GM12878 (cell line): ENCODE data around the gene DLAT. TPM values are rescaled to one million over a fixed set of nuclear protein-coding genes. Genes with fewer than 3 reads are reported as not detected.

Experiments
- ASH2L ChIP-seq: fragments of 300-600, 200-600 bp; sonication (generic); IDR thresholded peaks from 2 replicates; pipeline ENCODE4 v1.6.1; 2017; ENCODE audit warnings: low read depth, mild to moderate bottlenecking, borderline replicate concordance
- BCL11A ChIP-seq: IDR thresholded peaks from 2 replicates; pipeline ENCODE4 v1.6.1; 2011; ENCODE audit warnings: low read depth, low read length
- CHD4 ChIP-seq: fragments of 200-600 bp; sonication (generic); IDR thresholded peaks from 2 replicates; pipeline ENCODE4 v1.6.1; 2016; ENCODE audit warnings: mild to moderate bottlenecking
- CREB1 ChIP-seq: IDR thresholded peaks from 2 replicates; pipeline ENCODE4 v1.6.1; 2012; ENCODE audit warnings: low read depth, mild to moderate bottlenecking, inconsistent platforms
- CREM ChIP-seq: IDR thresholded peaks from 2 replicates; pipeline ENCODE4 v1.6.1; 2014; ENCODE audit warnings: antibody characterized with exemption, low read depth
- EP300 ChIP-seq, 2 experiments: fragments of 150-350 bp in 1 of 2; IDR thresholded peaks; 2 replicates each; pipeline ENCODE4 v1.6.1; 2011 to 2012; ENCODE audit warnings: low read depth in 2 of 2, low read length in 2 of 2, borderline replicate concordance in 1 of 2, improper control_type of control experiment in 1 of 2, inconsistent platforms in 1 of 2; ENCODE audit not compliant: control insufficient read depth in 1 of 2
- FOXM1 ChIP-seq: IDR thresholded peaks from 2 replicates; pipeline ENCODE4 v1.6.1; 2012; ENCODE audit warnings: low read depth, mild to moderate bottlenecking, inconsistent platforms, low read length, moderate library complexity
- GATAD2B ChIP-seq: fragments of 450-650 bp; conservative IDR thresholded peaks from 2 replicates; pipeline ENCODE4 v1.6.1; 2017; ENCODE audit warnings: low read depth, mild to moderate bottlenecking, moderate library complexity
- HDGF ChIP-seq: fragments of 450-650 bp; IDR thresholded peaks from 2 replicates; pipeline ENCODE4 v1.6.1; 2016; ENCODE audit warnings: antibody characterized with exemption
- IKZF1 ChIP-seq: fragments of 450-650 bp; conservative IDR thresholded peaks from 2 replicates; pipeline ENCODE4 v1.6.1; 2017; ENCODE audit warnings: antibody characterized with exemption, mild to moderate bottlenecking
- JUNB ChIP-seq: IDR thresholded peaks from 2 replicates; pipeline ENCODE4 v1.6.1; 2016; ENCODE audit warnings: antibody characterized with exemption, mild to moderate bottlenecking
- KLF5 ChIP-seq: fragments of 450-650 bp; IDR thresholded peaks from 2 replicates; pipeline ENCODE4 v1.6.1; 2014; ENCODE audit warnings: mild to moderate bottlenecking; ENCODE audit not compliant: partially characterized antibody
- MEF2A ChIP-seq: IDR thresholded peaks from 2 replicates; pipeline ENCODE4 v1.6.1; 2011; ENCODE audit warnings: low read depth, mild to moderate bottlenecking, low read length, moderate library complexity; ENCODE audit not compliant: insufficient read depth
- MEF2B ChIP-seq: fragments of 450-650 bp; IDR thresholded peaks from 2 replicates; pipeline ENCODE4 v1.6.1; 2018; ENCODE audit warnings: mild to moderate bottlenecking, moderate library complexity; ENCODE audit not compliant: partially characterized antibody, poor library complexity, severe bottlenecking
- MTA2 ChIP-seq: fragments of 450-650 bp; IDR thresholded peaks from 2 replicates; pipeline ENCODE4 v1.6.1; 2016; ENCODE audit warnings: low read depth, mild to moderate bottlenecking, moderate library complexity
- PAX5 ChIP-seq: IDR thresholded peaks from 2 replicates; pipeline ENCODE4 v1.6.1; 2011; ENCODE audit warnings: low read depth, low read length, borderline replicate concordance
- PAX8 ChIP-seq: fragments of 450-650 bp; IDR thresholded peaks from 2 replicates; pipeline ENCODE4 v1.6.1; 2017; ENCODE audit warnings: mild to moderate bottlenecking, moderate library complexity
- RB1 ChIP-seq: fragments of 450-650 bp; formaldehyde crosslinking; IDR thresholded peaks from 2 replicates; pipeline ENCODE4 v1.6.1; 2017; ENCODE audit warnings: mild to moderate bottlenecking, borderline replicate concordance
- RFX5 ChIP-seq: IDR thresholded peaks from 2 replicates; pipeline ENCODE4 v1.6.1; 2011; ENCODE audit warnings: low read depth, low read length, improper control_type of control experiment
- SMAD1 ChIP-seq: fragments of 450-650 bp; IDR thresholded peaks from 2 replicates; pipeline ENCODE4 v1.6.1; 2018; ENCODE audit warnings: mild to moderate bottlenecking, low read depth; ENCODE audit not compliant: partially characterized antibody
- SP1 ChIP-seq: IDR thresholded peaks from one replicate; pipeline ENCODE4 v1.6.1; 2011; ENCODE audit warnings: low read depth, low read length
- TCF12 ChIP-seq: IDR thresholded peaks from 2 replicates; pipeline ENCODE4 v1.6.1; 2011; ENCODE audit warnings: low read depth, mild to moderate bottlenecking, low read length
- ZBED1 ChIP-seq: IDR thresholded peaks from 2 replicates; pipeline ENCODE4 v1.6.1; 2016; ENCODE audit warnings: borderline replicate concordance
- polyA plus RNA-seq, 11 experiments: library from polyadenylated mRNA; depleted of rRNA in 4 of 11; unstranded in 6 of 11; stranded (reverse) in 5 of 11; fragments of >200 nt; fragmentation: Nextera tagmentation in 4 of 11; fragmentation: Illumina TruSeq in 1 of 11; extraction: Ambion mirVana in 4 of 11; extraction: Trizol in 1 of 11; gene quantifications; 1 replicate in 1 of 11; 2 replicates in 10 of 11; pipeline versions ENCODE4 v1.2.1 to v1.2.3, GENCODE V29; 2011 to 2016; ENCODE audit warnings: inconsistent platforms in 2 of 11, missing spikeins in 2 of 11, low read depth in 1 of 11
- total RNA-seq, 4 experiments: library from RNA; depleted of rRNA in 3 of 4; stranded (reverse); fragments of >200 nt in 3 of 4; fragmentation: Illumina TruSeq in 1 of 4; extraction: Trizol in 1 of 4; gene quantifications; 2 replicates each; pipeline versions ENCODE4 v1.2.1 to v1.2.3, GENCODE V29; 2013 to 2021
- TF ChIP-seq, protein P1 (sequence below): fragments of 450-650 bp; IDR thresholded peaks from 2 replicates; pipeline ENCODE4 v1.6.1; 2017; ENCODE audit warnings: mild to moderate bottlenecking
- TF ChIP-seq, protein P2 (sequence below): fragments of 450-650 bp; IDR thresholded peaks from 2 replicates; pipeline ENCODE4 v1.6.1; 2016; ENCODE audit warnings: mild to moderate bottlenecking
- TF ChIP-seq, protein P3 (sequence below): fragments of 450-650 bp; IDR thresholded peaks from 2 replicates; pipeline ENCODE4 v1.6.1; 2018; ENCODE audit warnings: mild to moderate bottlenecking, low read depth, moderate library complexity; ENCODE audit not compliant: partially characterized antibody

Gene DLAT
- total and polyA plus RNA-seq, 10 of the 15 experiments (the other 5 are each of a cell fraction or from before 2014, with no cell fraction given): 16.5 to 79.9 (median 43.8) TPM

DNA sequence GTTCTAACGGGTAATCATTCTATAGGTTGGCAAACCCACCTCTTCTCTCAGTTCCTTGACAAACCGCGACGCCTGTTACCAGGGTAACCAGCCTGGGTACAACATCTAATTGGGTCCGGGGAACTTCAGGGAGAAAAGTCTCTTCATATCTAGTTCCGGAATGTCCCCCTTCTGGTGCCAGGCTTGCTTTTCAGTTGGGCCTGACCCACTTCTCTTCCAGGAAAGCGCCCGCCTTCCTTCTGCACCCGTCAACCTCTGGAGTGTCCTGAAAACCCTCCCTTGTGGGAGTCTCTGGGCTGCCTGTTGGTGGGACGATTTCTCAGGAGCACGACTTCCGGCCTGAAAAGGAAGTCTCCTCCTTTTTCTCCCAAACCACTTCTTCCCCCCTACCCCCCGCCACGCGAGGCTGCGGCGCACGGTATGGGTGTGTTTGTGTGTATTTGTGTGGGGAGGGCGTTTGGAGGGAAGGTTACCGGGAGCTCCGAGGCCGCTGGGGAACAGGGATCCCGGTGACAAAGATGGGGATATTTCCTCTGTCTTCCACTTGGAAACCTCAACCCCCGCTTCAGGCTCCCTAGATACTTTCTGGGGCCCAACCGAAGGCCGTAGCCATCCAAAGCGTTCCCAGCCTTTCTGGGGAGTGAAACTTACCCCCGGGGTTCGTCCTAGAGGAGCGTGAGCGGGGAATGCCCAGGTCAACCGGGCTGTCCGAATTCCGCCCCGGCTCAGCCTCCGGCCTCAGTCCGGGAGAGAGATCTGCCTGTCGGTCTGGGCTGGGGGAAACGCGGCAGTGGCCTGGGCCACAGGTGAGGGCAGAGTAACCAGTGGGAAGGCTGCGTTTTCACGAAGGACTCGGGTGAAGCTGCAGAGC, 49.0 kb downstream of the DLAT start, which contains the start of the genes NKAPD1 and PIH1D2 (continued):
- TF ChIP-seq, protein P1, sequence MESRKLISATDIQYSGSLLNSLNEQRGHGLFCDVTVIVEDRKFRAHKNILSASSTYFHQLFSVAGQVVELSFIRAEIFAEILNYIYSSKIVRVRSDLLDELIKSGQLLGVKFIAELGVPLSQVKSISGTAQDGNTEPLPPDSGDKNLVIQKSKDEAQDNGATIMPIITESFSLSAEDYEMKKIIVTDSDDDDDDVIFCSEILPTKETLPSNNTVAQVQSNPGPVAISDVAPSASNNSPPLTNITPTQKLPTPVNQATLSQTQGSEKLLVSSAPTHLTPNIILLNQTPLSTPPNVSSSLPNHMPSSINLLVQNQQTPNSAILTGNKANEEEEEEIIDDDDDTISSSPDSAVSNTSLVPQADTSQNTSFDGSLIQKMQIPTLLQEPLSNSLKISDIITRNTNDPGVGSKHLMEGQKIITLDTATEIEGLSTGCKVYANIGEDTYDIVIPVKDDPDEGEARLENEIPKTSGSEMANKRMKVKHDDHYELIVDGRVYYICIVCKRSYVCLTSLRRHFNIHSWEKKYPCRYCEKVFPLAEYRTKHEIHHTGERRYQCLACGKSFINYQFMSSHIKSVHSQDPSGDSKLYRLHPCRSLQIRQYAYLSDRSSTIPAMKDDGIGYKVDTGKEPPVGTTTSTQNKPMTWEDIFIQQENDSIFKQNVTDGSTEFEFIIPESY: peak; percentile 64; the same call in 1 of the 2 replicates
- TF ChIP-seq MEF2B (peak; percentile 56), ASH2L (no peak), ZBED1 (no peak), RFX5 (no peak), CREM (peak; percentile 52), EP300 (IDR thresholded peaks at IDR 0.05; ENCODE audit: borderline replicate concordance in 1 of 2, control insufficient read depth in 1 of 2, low read depth in 2 of 2, low read length in 2 of 2) (no peak), JUNB (no peak), SP1 (peak; percentile 46), RB1 (peak; percentile 98), IKZF1 (peak; percentile 91), MTA2 (no peak), BCL11A (no peak), SMAD1 (peak; percentile 44), CREB1 (no peak), GATAD2B (peak; percentile 58; the same call in 1 of the 2 replicates), HDGF (no peak), CHD4 (no peak), FOXM1 (no peak; the same call in 1 of the 2 replicates), PAX5 (no peak), KLF5 (peak; percentile 91), TCF12 (no peak), MEF2A (no peak), PAX8 (0 out of 2 replicates have a peak, but pooled peaks have one; percentile 67)
- TF ChIP-seq, protein P2, sequence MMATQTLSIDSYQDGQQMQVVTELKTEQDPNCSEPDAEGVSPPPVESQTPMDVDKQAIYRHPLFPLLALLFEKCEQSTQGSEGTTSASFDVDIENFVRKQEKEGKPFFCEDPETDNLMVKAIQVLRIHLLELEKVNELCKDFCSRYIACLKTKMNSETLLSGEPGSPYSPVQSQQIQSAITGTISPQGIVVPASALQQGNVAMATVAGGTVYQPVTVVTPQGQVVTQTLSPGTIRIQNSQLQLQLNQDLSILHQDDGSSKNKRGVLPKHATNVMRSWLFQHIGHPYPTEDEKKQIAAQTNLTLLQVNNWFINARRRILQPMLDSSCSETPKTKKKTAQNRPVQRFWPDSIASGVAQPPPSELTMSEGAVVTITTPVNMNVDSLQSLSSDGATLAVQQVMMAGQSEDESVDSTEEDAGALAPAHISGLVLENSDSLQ: peak; percentile 84
- TF ChIP-seq, protein P3, sequence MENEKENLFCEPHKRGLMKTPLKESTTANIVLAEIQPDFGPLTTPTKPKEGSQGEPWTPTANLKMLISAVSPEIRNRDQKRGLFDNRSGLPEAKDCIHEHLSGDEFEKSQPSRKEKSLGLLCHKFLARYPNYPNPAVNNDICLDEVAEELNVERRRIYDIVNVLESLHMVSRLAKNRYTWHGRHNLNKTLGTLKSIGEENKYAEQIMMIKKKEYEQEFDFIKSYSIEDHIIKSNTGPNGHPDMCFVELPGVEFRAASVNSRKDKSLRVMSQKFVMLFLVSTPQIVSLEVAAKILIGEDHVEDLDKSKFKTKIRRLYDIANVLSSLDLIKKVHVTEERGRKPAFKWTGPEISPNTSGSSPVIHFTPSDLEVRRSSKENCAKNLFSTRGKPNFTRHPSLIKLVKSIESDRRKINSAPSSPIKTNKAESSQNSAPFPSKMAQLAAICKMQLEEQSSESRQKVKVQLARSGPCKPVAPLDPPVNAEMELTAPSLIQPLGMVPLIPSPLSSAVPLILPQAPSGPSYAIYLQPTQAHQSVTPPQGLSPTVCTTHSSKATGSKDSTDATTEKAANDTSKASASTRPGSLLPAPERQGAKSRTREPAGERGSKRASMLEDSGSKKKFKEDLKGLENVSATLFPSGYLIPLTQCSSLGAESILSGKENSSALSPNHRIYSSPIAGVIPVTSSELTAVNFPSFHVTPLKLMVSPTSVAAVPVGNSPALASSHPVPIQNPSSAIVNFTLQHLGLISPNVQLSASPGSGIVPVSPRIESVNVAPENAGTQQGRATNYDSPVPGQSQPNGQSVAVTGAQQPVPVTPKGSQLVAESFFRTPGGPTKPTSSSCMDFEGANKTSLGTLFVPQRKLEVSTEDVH: peak; percentile 99
